Left colon (tissue), 2 donors: ENCODE measurements around the gene ADRA2B. TPM values are rescaled to one million over a fixed set of nuclear protein-coding genes. Genes with fewer than 3 reads are reported as not detected.
A peak's percentile ranks its signal among the peaks of the same experiment; 100 is the strongest.
"Not testable (repeated sequence)": the region's sequence is repeated elsewhere in the genome, so short reads cannot be mapped to it uniquely, and the experiment has no call there.

Source experiments
- ATAC-seq: fragments of 200-7000 bp; cut with Tn5 transposase; one replicate; pipeline ENCODE4 v1.9.1; 2020; ENCODE audit warnings: mild to moderate bottlenecking, moderate library complexity
- DNase-seq, 2 donors: peaks; one replicate each; pipeline ENCODE4 v3.0.0-alpha.2; 2020
- intact Hi-C, 2 donors: fragments of 100-400 bp; cut with DNase I in 1 of 2; cut with micrococcal nuclease in 1 of 2; formaldehyde crosslinking; loops; one replicate each; pipeline versions ENCODE4 v1.11.2 to v1.14.0; 2022; cut with DNase I, micrococcal nuclease
- long read RNA-seq: library from polyadenylated mRNA; unstranded; transcript quantifications from one replicate; pipeline ENCODE4 v2.0.0, GENCODE V29; 2021
- total RNA-seq, 2 donors: library from RNA; stranded (reverse); fragmentation: NEBNext Ultra II Directional; extraction: Animal tissue kit (Norgen Biotek cat#: 25700); gene quantifications; one replicate each; pipeline ENCODE4 v1.2.1, GENCODE V29; 2021
- donor health status: DM: no; HTN: no; CAD: no.
- donor health status: DM: yes; HTN: yes; CAD: no.

Gene ADRA2B
- under 1 TPM; 0.12 to 0.84 TPM for total RNA-seq
- long read RNA-seq, partial matches to known transcripts = 0 of 3 reads
- long read RNA-seq, other reads (novel, unspliced or antisense) = 0 of 3 reads

GRCh38 chr2:96116424-96116878, at the start of gene ADRA2B:
TSS of gene ADRA2B (minus strand) at chr2:96116571. CDS start at chr2:96116149, 422 bp downstream.
- intact Hi-C loops = no loop called here
- ATAC-seq = peak; percentile 91
- peak; percentile 79 to 91 for DNase-seq

- peak in 1 of 2 donors; percentile 27 for DNase-seq
- ATAC-seq = peak; percentile 23
- intact Hi-C loops = no loop called here
Measured at GRCh38 chr2:96164459-96165184, 48.3 kb upstream of the ADRA2B start.

GRCh38 chr2:96163768-96164429, 47.5 kb upstream of the ADRA2B start:
- intact Hi-C loops = no loop called here
- DNase-seq (no peak), ATAC-seq (peak; percentile 20)

- DNase-seq = no peak
- intact Hi-C loops = no loop called here
- ATAC-seq = no peak
Measured at GRCh38 chr2:96163415-96163767, 47.0 kb upstream of the ADRA2B start.

- DNase-seq = no peak
- peak; percentile 86 for ATAC-seq
- intact Hi-C loops = no loop called here
Measured at GRCh38 chr2:96161898-96162297, 45.5 kb upstream of the ADRA2B start.

GRCh38 chr2:96160366-96160765, 44.0 kb upstream of the ADRA2B start:
- DNase-seq, intact Hi-C loops, ATAC-seq: not testable (repeated sequence)

GRCh38 chr2:96159084-96159830, 42.9 kb upstream of the ADRA2B start:
- intact Hi-C loops = no loop called here
- DNase-seq (no peak), ATAC-seq (no peak)

GRCh38 chr2:96158554-96158940, 42.2 kb upstream of the ADRA2B start:
- ATAC-seq (no peak), DNase-seq (no peak)
- intact Hi-C loops = no loop called here

GRCh38 chr2:96157649-96158553, 41.5 kb upstream of the ADRA2B start:
- peak in 1 of 2 donors; percentile 24 for DNase-seq

GRCh38 chr2:96156926-96157648, 40.7 kb upstream of the ADRA2B start:
- no peak for ATAC-seq
- no peak for DNase-seq
- intact Hi-C loops = no loop called here

More at GRCh38 chr2:96157649-96158553, 41.5 kb upstream of the ADRA2B start:
- intact Hi-C loops = no loop called here
- ATAC-seq = no peak

GRCh38 chr2:96156011-96156820, 39.8 kb upstream of the ADRA2B start:
- intact Hi-C loops = no loop called here
- no peak for DNase-seq

GRCh38 chr2:96154506-96155380, 38.4 kb upstream of the ADRA2B start:
- DNase-seq (no peak), ATAC-seq (no peak)
- intact Hi-C loops = no loop called here

More at GRCh38 chr2:96156011-96156820, 39.8 kb upstream of the ADRA2B start:
- no peak for ATAC-seq

GRCh38 chr2:96153991-96154431, 37.6 kb upstream of the ADRA2B start:
- ATAC-seq = no peak
- intact Hi-C loops = no loop called here
- no peak for DNase-seq

GRCh38 chr2:96153291-96153713, 36.9 kb upstream of the ADRA2B start:
- no peak for DNase-seq
- ATAC-seq = no peak
- intact Hi-C loops = no loop called here

- peak in 1 of 2 donors; percentile 1 for DNase-seq
- intact Hi-C loops = no loop called here
- ATAC-seq = no peak
Measured at GRCh38 chr2:96152304-96153161, 36.2 kb upstream of the ADRA2B start.
